ENCODE measurements around the gene ADD2.

- no peak for TF ChIP-seq CTCF (IDR thresholded peaks at IDR 0.05)
- no peak for TF ChIP-seq EZH2 (IDR thresholded peaks at IDR 0.05; ENCODE audit: borderline replicate concordance, insufficient read depth, low read depth, low read length, poor library complexity, severe bottlenecking)
Measured at GRCh38 chr2:70724366-70724765, 43.6 kb downstream of the ADD2 start.

Data from B cell (primary cell).